Tibial artery (tissue), 4 donors: Measurements from ENCODE around the gene PKHD1.
"Not testable (repeated sequence)": the region's sequence is repeated elsewhere in the genome, so short reads cannot be mapped to it uniquely, and the experiment has no call there.

ENCODE experiments used
- DNase-seq, 2 donors: peaks; one replicate each; pipeline ENCODE4 v3.0.0-alpha.2; 2019
- H3K27ac ChIP-seq, 2 donors: fragments of 200-600 bp; sonication (generic) in 1 of 2; 1 replicate in 1 of 2; 2 replicates in 1 of 2; pipeline ENCODE4 v1.5.1; 2018 to 2019; ENCODE audit warnings: mild to moderate bottlenecking in 1 of 2
- H3K27me3 ChIP-seq, 2 donors: fragments of 200-600 bp; sonication (generic) in 1 of 2; one replicate each; pipeline versions ENCODE4 v1.5.1 to v1.6.0; 2016 to 2019
- H3K36me3 ChIP-seq, 3 donors: fragments of 200-600 bp; sonication (generic) in 2 of 3; one replicate each; pipeline ENCODE4 v1.5.1; 2016 to 2019; ENCODE audit warnings: mild to moderate bottlenecking in 2 of 3
- H3K4me1 ChIP-seq, 4 donors: fragments of 200-600 bp; sonication (generic) in 2 of 4; 1 replicate in 3 of 4; 2 replicates in 1 of 4; pipeline ENCODE4 v1.5.1; 2016 to 2019
- H3K4me3 ChIP-seq, 2 donors: fragments of 200-600 bp; sonication (generic) in 1 of 2; 1 replicate in 1 of 2; 2 replicates in 1 of 2; pipeline ENCODE4 v1.5.1; 2018 to 2019; ENCODE audit warnings: mild to moderate bottlenecking in 2 of 2
- H3K9me3 ChIP-seq, 3 donors: fragments of 200-600 bp; sonication (generic) in 1 of 3; one replicate each; pipeline ENCODE4 v1.5.1; 2016 to 2019
- intact Hi-C: fragments of 100-400 bp; cut with DNase I; formaldehyde crosslinking; loops from one replicate; pipeline ENCODE4 v1.15.0; 2023; ENCODE audit warnings: low total_unique reads
- TF ChIP-seq, protein P1 (sequence below), 2 experiments: fragments of 200-600 bp in 1 of 2; fragments of 450-650 bp in 1 of 2; IDR thresholded peaks; one replicate each; pipeline ENCODE4 v1.5.1; 2017 to 2019; ENCODE audit warnings: antibody characterized with exemption in 2 of 2, mild to moderate bottlenecking in 1 of 2, moderate library complexity in 1 of 2

The PKHD1 gene

DNA sequence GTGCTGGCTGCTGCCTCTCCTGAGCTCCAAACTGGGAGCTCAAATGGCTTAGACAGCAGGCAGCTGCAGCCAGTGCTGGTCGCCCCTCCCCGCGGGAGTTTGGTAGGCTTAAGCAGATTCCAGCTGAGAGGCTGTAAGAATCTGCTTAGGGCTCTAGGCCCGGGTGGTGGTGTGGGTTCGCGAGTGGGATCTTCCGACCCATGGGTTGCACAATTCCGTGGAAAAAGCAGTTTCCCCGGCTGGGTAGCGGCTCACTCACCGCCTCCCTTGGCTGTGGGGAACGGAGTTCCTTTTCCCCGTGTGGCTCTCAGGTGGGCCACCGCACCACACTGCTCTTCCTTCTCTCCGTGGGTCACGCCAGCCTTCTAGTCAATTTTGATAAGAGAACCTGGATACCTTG is 232.5 kb downstream of the PKHD1 start:
- no peak overlapping the region for H3K27ac ChIP-seq
- intact Hi-C loops: loop anchor here (5.0 kb wide), 1 partner anchor 167 kb away; no protein-coding TSS in a partner anchor
- H3K27me3 ChIP-seq: peaks cover 0 to 8% of the 10 kb centered on the region in 2 donors
- TF ChIP-seq, protein P1, sequence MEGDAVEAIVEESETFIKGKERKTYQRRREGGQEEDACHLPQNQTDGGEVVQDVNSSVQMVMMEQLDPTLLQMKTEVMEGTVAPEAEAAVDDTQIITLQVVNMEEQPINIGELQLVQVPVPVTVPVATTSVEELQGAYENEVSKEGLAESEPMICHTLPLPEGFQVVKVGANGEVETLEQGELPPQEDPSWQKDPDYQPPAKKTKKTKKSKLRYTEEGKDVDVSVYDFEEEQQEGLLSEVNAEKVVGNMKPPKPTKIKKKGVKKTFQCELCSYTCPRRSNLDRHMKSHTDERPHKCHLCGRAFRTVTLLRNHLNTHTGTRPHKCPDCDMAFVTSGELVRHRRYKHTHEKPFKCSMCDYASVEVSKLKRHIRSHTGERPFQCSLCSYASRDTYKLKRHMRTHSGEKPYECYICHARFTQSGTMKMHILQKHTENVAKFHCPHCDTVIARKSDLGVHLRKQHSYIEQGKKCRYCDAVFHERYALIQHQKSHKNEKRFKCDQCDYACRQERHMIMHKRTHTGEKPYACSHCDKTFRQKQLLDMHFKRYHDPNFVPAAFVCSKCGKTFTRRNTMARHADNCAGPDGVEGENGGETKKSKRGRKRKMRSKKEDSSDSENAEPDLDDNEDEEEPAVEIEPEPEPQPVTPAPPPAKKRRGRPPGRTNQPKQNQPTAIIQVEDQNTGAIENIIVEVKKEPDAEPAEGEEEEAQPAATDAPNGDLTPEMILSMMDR (IDR thresholded peaks at IDR 0.05): no peak
- DNase-seq: no peak
- H3K4me1 ChIP-seq: peaks cover 0 to 5% (median 0%) of the 10 kb centered on the region in 4 donors
- no peaks in the 10 kb centered on the region for H3K36me3 ChIP-seq
- H3K4me3 ChIP-seq: no peak overlapping the region
- H3K9me3 ChIP-seq: no peaks in the 10 kb centered on the region

DNA sequence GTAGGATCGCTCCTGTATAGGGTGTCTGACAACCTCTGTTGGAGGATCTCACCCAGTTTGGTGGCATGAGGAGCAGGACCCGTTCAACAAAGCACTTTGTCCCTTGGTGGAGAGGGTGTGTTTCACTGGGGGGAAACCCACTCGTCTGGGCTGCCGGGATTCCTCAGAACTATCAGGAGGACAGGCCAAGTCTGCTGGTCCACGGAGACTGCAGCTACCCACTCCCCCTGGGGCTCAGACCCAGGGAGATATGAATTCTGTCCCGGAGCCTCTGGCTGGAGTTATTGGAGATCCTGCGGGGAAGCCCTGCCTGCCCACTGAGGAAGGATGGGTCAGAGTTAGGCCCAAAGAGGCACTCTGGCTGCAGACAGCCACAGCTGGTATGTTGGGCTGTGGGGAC is 233.1 kb downstream of the PKHD1 start:
- Histone ChIP-seq H3K9me3 (no peaks in the 10 kb centered on the region), H3K27me3 (peaks cover 0 to 8% of the 10 kb centered on the region in 2 donors), H3K36me3 (no peaks in the 10 kb centered on the region), H3K27ac (no peak overlapping the region), H3K4me1 (peaks cover 0 to 5% (median 0%) of the 10 kb centered on the region in 4 donors), H3K4me3 (no peak overlapping the region)
- TF ChIP-seq, protein P1 (IDR thresholded peaks at IDR 0.05): no peak
- intact Hi-C loops: no loop called here
- DNase-seq: no peak

DNA sequence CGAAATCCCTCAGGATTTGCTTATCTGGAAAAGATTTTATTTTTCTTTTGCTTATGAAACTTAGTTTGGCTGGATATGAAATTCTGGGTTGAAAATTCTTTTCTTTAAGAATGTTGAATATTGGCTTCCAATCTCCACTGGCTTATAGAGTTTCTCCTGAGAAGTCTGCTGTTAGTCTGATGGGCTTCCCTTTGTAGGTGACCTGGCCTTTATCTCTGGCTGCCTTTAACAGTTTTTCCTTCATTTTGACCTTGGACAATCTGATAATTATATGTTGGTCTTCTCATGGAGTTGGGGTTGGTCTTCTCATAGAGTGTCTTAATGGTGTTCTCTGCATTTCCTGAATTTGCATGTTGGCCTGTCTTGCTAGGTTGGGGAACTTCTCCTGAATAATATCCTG is 234.3 kb downstream of the PKHD1 start:
- H3K4me1 ChIP-seq, H3K36me3 ChIP-seq, H3K27me3 ChIP-seq, intact Hi-C loops, DNase-seq, H3K4me3 ChIP-seq, H3K27ac ChIP-seq, H3K9me3 ChIP-seq: not testable (repeated sequence)

DNA sequence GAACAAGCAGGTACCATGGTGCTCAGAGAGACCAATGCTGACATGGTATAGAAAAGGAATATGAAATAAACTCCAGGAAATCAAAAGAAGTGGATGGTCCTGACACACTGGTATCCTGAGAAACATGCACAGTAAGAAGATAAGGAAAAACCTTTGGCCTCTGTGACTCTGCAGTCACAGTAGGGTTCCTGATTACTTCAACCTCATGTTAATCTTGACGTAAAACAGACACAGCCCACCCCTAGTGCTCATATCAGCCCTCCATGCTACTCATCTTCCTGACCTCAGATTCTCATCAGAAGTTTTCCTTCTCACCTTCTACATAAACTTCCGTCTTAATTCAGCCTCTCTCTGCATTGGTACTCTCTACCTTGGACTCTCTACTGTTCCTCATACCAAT is 240.9 kb downstream of the PKHD1 start:
- Histone ChIP-seq H3K4me3 (no peak overlapping the region), H3K9me3 (no peaks in the 10 kb centered on the region), H3K27ac (no peak overlapping the region), H3K4me1 (no peaks in the 10 kb centered on the region), H3K36me3 (no peaks in the 10 kb centered on the region), H3K27me3 (peaks cover 0 to 7% of the 10 kb centered on the region in 2 donors)
- intact Hi-C loops: loop anchor here (5.0 kb wide), 1 partner anchor 36 kb away; no protein-coding TSS in a partner anchor
- no peak for DNase-seq
- TF ChIP-seq, protein P1 (IDR thresholded peaks at IDR 0.05): no peak

DNA sequence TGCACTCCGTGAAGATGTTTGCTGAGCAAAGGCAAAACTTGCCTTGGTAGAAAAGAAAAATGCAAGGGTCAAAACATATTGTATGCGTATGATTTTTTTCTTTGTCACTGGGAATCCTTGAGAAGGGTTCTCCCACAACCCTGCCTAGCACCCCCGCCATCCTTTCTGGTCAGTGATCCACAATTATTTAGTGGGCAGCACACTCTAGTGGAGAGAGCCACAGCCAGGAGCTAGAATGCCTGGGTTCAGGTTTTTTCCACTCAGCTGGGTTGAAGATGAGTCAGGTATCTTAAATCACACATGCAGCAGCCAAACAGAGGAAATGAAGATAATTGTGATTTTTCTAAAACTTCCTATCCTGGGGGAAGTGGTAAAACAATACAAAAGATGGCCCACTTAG is 243.1 kb downstream of the PKHD1 start:
- H3K4me3 ChIP-seq: no peak overlapping the region
- no peaks in the 10 kb centered on the region for H3K36me3 ChIP-seq
- peaks cover 0 to 7% of the 10 kb centered on the region in 2 donors for H3K27me3 ChIP-seq
- TF ChIP-seq, protein P1 (IDR thresholded peaks at IDR 0.05): no peak
- no peaks in the 10 kb centered on the region for H3K9me3 ChIP-seq
- no peak overlapping the region for H3K27ac ChIP-seq
- intact Hi-C loops: no loop called here
- H3K4me1 ChIP-seq: no peaks in the 10 kb centered on the region
- DNase-seq: no peak

DNA sequence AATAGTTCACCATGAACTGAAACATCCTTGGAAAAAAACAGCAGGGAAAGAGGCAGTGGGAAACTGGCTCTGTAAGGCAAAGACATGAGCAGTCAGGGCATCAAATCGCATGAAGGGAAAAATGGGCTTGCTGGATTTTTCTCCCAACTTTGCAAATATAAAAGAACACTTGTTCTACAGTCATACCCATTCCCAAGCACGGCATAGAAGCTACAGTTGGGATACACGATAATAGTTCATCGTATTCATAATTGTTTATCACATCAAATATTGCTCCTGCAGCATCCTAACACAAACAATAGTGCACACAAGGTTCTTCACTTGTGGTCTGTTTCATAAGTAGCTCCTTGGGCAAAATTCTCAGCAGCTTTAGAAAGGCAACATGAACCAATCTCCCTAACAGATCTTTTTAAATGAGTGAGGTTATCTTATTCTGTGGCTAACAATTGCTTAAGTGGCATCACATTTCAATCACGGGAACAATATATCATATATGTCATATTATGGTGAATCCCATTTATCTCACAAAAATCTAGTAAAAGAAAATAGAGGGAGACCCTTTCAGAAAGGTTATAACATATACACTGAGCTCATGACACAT is 243.9 kb downstream of the PKHD1 start:
- no peak for DNase-seq
- Histone ChIP-seq H3K4me1 (no peaks in the 10 kb centered on the region), H3K36me3 (no peaks in the 10 kb centered on the region), H3K27me3 (peaks cover 0 to 7% of the 10 kb centered on the region in 2 donors), H3K9me3 (no peaks in the 10 kb centered on the region), H3K4me3 (no peak overlapping the region), H3K27ac (no peak overlapping the region)
- intact Hi-C loops: no loop called here
- TF ChIP-seq, protein P1 (IDR thresholded peaks at IDR 0.05): no peak
